Stimulated activated CD4-positive, alpha-beta T cell treated with anti-CD3 and anti-CD28 coated beads, TNF-alpha, amount 100 ng/mL, for 48 hours (primary cell): ENCODE results near the gene PELI3.
"Not testable (repeated sequence)": the region's sequence is repeated elsewhere in the genome, so short reads cannot be mapped to it uniquely, and the experiment has no call there.

Experiments used
- DNase-seq, 3 donors: peaks; one replicate each; pipeline ENCODE4 v3.0.0-alpha.2; 2020; ENCODE audit warnings: low read depth in 3 of 3

PELI3 gene

DNA sequence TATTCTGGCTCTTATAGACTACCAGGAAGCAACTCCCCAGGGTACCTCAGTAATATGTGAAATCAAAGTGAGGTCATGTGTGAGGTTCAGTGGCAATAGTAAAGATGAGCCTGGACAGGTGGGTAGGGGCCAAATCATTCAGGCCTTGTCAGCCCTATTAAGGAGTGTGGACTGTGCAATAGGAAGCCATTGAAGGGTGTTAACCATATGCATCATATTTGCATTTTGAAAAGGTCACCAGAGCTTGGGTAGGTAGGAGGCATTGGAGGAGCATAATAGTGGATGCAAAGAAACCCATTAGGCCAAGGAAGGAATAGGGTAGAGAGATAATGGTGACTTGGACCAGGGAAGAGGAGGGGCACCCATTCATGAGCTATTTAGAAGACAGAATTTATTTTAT is 19.7 kb upstream of the PELI3 start:
- no peak for DNase-seq

DNA sequence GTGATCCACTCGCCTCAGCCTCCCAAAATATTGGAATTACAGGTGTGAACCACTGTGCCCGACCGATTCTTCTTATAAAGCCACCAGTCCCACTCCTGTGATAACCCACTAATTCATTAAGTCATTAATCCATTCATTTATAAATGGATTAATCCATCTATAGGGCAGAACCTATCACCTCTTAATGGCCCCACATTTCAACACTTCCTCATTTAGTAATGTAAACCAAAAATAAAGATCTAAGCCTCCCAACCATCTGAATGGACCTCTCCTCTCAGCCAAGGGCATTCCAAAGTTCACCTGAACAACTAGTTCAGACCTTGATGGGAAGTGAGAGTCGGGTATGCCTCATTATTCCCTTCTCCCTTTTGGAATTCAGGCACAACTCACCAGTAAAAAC is 18.2 kb upstream of the PELI3 start:
- no peak for DNase-seq

DNA sequence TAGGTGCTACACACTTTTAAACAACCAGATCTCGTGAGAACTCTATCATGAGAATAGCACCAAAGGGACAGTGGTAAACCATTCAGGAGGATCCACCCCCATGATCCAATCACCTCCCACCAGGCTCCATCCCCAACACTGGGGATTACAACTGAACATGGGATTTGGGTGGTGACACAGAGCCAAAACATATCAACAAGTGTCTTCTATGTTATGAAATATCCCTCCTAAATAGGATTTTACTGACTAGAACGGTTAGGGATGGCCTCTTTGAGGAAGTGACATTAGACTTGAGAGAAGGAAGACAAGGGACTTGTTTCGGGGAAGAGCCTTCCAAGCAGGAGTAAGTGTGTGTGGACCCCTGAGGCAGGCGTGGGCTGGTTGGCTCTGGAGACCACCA is 16.1 kb upstream of the PELI3 start:
- DNase-seq, result no peak

DNA sequence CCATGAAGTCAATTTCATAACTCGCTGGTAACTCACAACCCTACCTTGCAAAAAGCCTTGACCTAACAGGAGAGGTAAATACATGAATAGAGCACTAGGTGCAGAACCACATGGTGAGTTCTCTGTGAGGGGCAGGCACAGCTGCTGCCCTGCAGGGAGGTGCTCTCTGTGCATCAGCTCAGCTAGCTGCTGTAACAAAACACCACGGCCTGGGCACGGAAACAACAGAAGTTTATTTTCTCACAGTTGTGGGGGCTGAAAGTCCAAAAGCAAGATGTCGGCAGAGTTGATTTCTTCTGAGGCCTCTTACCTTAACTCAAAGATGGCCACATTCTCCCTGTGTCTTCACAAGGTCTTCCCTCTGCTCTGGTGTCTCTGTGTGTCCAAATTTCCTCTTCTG is 15.0 kb upstream of the PELI3 start:
- DNase-seq, result no peak

DNA sequence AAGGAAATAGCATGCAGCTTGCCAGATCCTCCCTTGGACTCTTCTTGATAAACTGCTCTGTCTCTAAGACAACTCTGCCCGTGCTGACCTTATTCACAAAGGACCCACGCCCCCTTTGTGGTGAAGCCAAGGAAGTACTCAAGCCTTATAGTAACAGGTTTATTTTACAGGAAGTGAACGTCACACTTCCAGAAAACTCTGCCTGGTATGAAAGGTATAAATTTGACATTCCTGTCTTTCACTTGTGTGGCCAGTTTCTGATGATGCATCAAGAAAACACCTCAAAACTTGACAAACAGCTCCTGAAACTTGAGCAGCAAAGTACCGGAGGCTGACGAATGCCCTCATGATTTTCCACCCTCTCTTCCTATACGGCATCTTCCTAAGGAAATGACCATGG is 12.5 kb upstream of the PELI3 start:
- no peak for DNase-seq

DNA sequence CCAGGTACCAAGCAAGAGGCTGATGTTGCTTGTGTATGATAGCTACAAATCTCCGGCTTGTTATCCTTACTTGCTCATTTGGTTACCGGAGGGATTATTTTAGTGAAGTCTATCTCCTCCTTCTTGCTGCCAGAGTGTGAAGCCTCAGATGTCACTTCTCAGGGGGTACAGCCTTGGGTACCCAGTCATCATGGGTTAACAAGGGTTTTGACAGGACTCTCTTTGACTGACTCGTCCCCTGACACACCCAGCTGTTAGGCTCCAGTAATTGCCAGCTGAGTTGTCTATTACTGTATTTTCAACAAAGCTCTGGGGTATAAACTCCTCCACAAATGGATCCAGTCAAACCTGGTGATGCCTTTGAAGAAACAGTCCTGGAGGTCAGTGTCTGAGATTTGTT is 11.9 kb upstream of the PELI3 start:
- no peak for DNase-seq

DNA sequence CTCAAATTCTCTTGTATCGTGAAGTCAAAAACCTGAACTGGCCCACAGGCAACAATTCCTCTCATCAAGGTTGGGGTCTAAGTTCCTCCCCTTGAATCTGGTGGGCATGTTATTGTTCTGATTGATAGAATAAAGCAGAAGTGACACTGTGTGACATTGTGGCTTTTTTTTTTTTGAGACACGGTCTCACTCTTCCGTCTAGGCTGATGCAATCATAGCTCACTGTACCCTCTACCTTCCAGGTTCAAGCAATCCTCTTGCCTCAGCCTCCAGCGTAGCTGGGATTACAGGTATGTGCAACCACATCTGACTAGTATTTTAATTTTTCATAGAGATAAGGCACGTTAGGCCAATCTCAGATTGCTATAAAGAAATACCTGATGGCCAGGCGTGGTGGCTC is 8.9 kb upstream of the PELI3 start:
- no peak for DNase-seq

DNA sequence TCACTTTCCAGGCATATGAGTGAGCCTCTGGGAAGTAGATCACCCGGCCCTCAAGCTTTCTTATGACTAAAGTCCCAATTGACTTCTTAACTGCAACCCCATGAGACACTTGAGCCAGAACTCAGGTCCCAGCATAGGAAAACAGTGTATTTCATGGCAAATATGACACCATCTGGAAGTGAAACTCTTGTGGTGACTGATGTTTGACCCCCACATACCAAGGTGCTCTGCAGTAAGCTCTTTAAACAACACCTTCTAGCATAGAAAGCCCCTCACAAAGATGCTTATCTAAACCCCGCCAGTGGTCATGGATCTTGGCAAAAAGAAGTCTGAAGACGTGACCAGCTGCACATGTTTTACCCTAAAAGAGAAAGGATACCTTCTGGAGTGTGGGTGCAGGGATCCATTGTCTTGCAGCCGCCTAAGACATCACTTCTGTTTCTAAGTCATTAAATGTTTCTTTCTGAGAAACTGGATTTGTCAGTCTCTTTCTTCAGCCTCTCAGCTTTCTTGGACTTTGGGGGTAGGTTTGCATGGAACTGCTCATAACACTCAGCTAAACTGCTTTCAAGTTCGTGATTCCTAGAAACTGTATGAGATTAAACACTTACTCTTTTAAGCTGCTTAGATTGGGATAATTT is 7.4 kb upstream of the PELI3 start:
- no peak for DNase-seq

DNA sequence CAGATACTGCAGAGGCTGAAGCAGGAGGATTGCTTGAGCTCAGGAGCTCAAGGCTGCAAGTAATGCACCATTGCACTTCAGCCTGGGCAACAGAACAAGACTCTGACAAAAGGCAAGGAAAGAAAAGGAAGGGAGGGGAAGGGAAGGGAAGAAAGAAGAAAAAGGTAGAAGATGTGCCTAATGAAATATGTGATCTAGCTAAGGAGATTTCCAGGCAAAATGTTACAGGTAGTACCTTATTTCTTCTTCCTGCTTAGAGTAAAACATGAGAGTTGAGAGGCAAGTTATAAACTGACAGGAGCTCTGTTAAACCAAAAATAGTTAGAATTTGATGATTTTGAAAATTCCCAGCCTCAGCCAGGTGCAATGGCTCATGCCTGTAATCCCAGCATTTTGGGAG is 4.7 kb upstream of the PELI3 start:
- DNase-seq, result no peak

DNA sequence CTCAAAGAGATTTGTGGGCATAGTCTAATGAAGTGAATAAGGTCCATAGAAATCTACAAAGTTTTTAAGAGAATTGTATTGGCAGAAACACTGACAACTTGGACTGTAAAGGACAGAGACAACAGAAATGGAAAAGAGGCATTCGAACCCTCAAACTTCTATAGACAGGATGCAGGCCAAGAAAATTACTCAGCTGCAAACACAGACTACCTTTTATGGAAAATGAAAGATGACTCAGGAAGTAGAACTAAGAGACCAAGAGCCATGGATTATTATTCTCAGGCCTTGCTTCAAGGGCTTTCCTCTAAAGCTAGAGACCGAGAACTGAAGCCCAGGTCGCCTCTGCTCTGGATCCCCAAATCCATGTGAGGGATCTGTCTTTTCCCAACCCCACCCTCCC is 3.8 kb upstream of the PELI3 start:
- DNase-seq, result no peak

DNA sequence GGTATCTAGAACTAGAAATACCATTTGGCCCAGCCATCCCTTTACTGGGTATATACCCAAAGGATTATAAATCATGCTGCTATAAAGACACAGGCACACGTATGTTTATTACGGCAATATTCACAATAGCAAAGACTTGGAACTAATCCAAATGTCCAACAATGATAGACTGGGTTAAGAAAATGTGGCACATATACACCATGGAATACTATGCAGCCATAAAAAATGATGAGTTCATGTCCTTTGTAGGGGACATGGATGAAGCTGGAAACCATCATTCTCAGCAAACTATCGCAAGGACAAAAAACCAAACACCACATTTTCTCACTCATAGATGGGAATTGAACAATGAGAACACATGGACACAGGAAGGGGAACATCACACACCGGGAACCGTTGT is 2.6 kb upstream of the PELI3 start:
- DNase-seq, result not testable (repeated sequence)

DNA sequence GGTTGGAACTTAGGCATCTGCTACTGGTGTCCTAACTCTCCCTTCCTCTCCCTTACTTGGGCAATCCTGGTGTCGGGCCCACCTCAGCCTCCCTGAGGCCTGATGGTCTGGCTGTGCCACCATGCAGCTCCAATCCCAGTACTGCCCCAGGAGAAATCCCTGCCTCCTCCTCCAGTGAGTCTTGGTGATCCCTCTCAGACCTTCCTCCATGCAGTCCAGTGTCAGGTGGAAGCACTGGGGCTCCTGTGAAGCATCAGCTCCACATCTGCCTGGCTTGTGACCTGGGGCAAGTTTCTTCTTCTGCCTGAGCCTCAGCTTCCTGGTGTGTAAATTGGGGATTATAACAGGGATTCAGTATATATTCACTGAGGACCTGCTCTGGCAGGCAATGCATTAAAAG is 1.8 kb upstream of the PELI3 start:
- no peak for DNase-seq

DNA sequence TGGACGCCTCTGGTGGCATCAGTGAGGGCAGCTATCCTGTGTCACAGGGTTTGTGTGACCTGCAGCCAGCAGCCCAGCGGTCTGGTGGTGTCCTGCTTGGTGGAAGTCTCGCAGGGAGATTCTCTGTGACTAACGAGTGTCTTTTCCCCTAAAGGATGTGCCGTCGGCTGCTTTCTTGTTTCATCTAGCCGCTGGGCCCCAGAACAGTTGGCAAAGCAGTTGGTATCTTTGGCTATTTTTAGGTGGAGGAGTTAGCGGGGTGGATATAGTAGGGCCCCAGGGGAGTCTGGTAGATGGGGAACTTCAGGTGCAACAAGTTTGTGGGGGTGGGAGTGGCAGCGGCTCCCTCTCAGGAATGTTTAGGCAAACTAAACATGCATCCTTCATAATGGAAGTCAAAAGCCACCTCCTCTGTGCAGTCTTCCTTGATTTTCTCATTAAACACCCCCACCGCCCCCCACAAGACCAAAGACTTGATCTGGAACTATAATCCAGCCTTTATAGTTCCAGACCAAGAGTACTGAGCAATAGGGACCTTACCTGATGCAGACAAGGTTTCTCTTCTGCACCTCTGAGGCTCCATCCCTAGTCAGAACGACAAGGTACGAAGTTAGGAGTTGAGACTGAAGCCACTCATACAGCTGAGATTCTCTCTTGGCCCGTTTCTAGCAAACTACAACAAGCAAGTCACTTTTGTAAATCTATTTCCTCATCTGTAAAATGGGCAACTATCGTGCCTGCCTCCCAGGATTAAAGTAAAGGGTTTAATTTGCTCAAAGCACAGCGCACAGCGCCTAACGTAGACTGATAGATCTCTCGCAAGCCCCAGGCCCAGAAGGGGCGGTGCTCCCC is 1.1 kb upstream of the PELI3 start:
- DNase-seq, result no peak

DNA sequence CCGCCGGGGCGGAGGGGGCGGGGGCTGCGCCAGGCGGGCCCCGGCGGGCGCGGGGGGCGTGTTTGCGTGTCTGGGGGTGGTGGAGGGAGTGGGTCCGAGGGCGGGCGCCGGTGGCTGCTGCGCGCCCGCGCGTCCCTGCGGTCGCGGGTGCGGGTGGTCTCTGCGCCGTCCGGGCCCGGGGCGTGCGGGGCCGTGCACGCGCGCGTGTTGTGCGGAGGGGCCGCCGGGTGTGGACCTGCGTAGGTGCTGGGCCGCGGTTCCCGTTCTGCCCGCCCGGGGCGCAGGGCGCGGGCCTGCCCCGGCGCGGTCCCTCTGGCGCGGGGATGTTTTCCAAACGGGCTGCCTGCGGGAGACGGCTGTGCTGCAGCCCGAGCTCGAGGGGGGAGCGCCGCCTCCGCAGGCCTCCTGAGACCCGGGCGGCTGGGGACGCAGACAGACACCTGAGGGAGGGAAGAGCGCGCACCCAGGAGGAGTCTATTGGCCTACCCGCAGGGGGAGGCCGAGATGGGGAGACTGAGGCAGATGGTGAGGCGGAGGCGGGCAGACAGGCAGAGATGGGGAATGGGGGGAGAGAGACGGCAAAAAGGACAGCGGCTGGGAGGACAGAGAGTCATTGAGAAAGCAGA is 442 bp downstream of the PELI3 start:
- no peak for DNase-seq

DNA sequence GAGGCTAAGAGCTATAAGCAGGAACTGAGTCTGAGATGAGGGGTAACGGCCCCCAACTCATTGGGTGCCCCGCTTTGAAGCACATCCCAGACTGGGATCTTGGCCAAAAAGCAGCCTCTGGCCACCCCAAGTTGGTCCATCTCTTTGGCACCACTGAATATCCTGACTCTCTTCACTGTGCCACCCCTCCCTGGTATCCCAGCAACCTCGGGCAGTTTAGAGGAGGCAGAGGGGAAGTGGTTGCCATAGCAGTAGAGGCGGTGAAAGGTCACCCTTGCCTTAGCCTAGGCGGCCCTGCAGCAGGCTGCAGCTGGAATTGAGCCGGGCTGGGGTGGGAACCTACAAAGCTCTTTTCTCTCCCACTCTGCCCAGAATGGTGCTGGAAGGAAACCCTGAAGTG is 1.1 kb downstream of the PELI3 start:
- DNase-seq, result no peak

DNA sequence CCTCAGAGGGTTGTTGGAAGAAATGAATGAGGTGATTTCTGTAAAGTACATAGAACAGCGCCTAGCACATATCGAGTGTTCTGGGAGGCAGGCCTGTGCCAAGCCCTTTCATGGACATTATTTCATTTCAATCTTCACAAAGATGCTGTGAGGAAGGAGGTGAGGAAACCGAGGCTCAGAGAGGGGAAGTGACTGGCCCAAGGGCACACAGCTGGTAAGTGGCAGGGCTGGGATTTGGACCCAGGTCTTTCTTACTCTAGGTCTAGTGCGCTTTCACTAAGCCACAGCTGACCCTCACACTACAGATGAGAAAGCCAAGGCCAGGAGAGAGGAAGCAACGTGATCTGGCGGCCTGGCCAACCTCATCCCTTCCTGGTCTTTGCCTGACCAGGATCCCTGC is 2.0 kb downstream of the PELI3 start:
- no peak for DNase-seq

DNA sequence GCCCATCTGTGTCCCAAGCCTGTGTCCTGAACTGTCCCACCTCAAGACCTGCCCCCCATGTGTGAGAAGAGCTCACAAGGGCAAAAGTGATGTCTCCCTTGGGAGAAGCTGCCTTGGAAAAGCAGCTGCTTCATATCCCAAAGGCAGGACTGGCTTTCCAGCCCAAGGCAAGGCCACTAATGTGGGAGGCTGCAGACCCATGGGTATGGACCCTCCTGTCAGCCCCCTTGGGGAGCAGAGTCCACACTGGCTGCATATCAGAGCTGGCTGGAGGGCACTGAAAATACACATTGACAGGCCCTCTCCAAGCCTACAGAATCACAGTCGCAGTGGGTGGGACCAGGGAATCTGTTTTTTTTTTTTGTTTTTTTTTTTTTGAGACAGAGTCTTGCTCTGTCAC is 2.7 kb downstream of the PELI3 start:
- no peak for DNase-seq

DNA sequence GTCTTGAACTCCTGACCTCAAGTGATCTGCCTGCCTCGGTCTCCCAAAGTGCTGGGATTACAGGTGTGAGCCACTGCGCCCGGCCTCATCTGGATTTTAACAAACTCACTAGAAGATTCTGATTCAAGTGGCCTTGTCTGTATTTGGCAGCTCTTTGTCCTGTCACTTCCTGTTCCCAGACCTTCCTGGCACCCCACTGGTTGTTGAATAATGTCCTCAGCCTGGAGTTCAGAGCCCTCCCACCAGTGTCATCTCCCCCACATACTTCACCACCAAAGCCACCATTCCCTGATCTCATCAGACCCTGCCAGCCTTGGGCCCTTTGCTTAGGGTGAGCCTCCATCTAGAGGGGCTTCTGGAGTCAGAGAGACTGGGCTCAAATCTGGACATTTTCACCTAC is 3.3 kb downstream of the PELI3 start:
- DNase-seq, result no peak

DNA sequence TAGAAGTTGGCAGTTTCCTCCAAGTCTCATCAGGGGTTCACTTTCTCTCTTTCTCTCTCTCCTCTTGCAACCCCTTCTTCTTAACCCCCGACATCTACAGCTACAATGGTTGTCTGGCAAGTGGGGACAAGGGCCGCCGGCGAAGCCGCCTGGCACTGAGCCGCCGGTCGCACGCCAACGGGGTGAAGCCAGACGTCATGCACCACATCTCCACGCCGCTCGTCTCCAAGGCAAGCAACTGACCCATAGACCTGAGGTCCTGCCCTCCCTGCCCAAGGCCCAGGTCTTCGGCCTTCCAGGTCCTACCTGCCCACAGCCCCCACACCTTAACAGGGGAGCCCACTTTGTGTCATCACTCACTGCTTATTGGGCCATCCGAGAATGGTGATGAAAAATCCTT is 4.4 kb downstream of the PELI3 start:
- DNase-seq, result no peak

DNA sequence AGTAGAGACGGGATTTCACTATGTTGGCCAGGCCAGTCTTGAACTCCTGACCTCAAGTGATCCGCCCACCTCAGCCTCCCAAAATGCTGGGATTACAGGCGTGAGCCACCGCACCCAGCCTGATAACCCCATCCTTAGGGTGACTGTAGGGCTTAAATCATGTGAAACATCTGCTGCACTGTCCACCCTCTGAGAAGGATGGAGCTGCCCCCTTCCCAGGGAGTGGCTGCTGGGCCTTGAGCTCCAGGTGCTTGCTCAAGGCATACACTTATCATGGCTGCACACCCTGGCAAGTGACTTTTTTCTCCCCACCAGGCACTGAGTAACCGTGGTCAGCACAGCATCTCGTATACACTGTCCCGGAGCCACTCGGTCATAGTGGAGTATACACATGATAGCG is 5.3 kb downstream of the PELI3 start:
- DNase-seq, result no peak

DNA sequence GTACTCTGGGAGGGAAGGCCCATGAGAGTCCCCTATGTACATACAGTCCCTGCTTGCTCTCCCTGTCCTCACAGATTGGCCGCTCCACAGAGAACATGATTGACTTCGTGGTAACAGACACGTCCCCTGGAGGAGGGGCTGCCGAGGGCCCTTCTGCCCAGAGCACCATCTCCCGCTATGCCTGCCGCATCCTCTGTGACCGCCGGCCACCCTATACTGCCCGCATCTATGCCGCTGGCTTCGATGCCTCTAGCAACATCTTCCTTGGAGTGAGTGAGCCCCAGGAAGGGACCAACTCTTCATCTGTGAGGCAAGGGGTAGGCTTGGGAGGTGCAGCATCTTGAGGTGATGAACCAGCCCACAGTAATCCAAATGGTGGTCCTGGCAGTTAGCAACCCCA is 6.5 kb downstream of the PELI3 start:
- DNase-seq, result no peak

DNA sequence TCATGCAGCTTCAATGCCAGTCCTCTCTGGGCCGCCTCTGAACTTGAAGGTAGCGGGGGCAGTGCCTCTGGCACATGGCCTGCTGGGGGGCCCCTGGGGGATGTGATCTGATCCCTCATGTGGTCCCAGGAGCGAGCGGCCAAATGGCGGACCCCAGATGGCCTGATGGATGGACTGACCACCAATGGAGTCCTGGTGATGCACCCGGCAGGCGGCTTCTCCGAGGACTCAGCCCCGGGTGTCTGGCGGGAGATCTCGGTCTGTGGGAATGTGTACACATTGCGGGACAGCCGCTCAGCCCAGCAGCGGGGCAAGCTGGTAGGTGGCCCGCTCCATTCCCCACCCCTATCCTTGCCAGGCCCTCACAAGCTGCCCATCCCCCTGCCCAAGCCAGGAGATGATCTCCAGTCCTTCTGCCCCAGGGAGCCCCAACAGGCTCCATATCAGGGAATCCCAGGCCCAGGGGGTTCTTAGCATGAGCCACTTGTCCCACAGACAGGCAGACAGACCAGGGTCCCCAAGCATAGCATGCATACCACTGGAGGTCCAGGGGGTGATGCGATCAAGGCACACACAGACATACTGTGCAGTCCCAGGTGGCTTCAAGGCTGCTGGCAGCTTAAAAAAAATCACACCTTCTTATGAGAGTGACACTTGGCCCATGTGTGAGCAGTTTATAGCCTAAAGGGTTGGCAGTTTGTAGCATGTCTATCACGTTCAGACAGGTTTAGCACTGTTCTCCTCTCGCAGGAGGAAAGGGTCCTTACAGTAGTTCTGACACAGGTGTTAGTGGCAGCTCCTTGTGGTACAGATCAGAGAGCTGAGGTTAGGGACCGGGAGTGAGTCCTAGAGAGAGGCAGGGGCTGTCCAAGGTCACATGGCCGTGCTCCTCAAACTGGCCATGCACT is 7.2 kb downstream of the PELI3 start:
- DNase-seq, result no peak
